IMR-90 (cell line): ENCODE results near the gene CYP39A1. TPM values are rescaled to one million over a fixed set of nuclear protein-coding genes. Genes with fewer than 3 reads are reported as not detected.

Source experiments
- ATAC-seq: fragments of 200-7000 bp; cut with Tn5 transposase; 2 replicates; pipeline ENCODE4 v1.9.1; 2020; ENCODE audit warnings: low read depth, mild to moderate bottlenecking, moderate library complexity
- BruUV-seq: library from RNA; stranded (reverse); fragments of 400-500 nt; replicated peaks from 2 replicates; lab custom pipeline; 2021; lab: Mats Ljungman, UMichigan
- CTCF ChIA-PET: fragments of 300-600 bp; formaldehyde crosslinking; extraction: SDS; loops from one replicate; lab custom pipeline; 2021; ENCODE audit warnings: antibody characterized with exemption; lab: Yijun Ruan, JAX
- POLR2A ChIA-PET: fragments of 300-600 bp; sonication (Branson Sonifier 250); formaldehyde crosslinking; loops from one replicate; lab custom pipeline; 2022; ENCODE audit warnings: antibody characterized with exemption; ENCODE audit not compliant: unreplicated experiment; lab: Charles Lee
- DNase-seq: peaks from one replicate; pipeline ENCODE4 v3.0.0; 2013
- H2AFZ ChIP-seq: replicated peaks from 2 replicates; pipeline ENCODE3; 2013; ENCODE audit warnings: low read length, mild to moderate bottlenecking; ENCODE audit not compliant: poor library complexity
- H2AK5ac ChIP-seq: 2 replicates; pipeline ENCODE4 v1.6.1; 2013; ENCODE audit warnings: low read depth, low read length, inconsistent platforms
- H2AK9ac ChIP-seq: replicated peaks from 2 replicates; pipeline ENCODE3; 2013; ENCODE audit warnings: mild to moderate bottlenecking, low read depth, low read length, moderate library complexity; ENCODE audit not compliant: poor library complexity
- H2BK120ac ChIP-seq: 2 replicates; pipeline ENCODE4 v1.6.1; 2013; ENCODE audit warnings: low read depth, low read length, inconsistent platforms
- H2BK15ac ChIP-seq: 3 replicates; pipeline ENCODE4 v1.6.1; 2013; ENCODE audit warnings: low read depth, low read length, inconsistent platforms
- H2BK20ac ChIP-seq: 2 replicates; pipeline ENCODE4 v1.6.1; 2013; ENCODE audit warnings: low read depth, mild to moderate bottlenecking, inconsistent platforms, low read length, moderate library complexity
- H2BK5ac ChIP-seq: 2 replicates; pipeline ENCODE4 v1.6.1; 2013; ENCODE audit warnings: mild to moderate bottlenecking, low read depth, low read length, inconsistent platforms; ENCODE audit not compliant: poor library complexity, severe bottlenecking
- H3K14ac ChIP-seq: replicated peaks from 2 replicates; pipeline ENCODE4 v1.6.1; 2013; ENCODE audit warnings: low read depth, low read length, inconsistent platforms
- H3K18ac ChIP-seq: 2 replicates; pipeline ENCODE4 v1.6.1; 2013; ENCODE audit warnings: low read depth, low read length, control low read depth
- H3K23ac ChIP-seq: 2 replicates; pipeline ENCODE4 v1.6.1; 2013; ENCODE audit warnings: low read depth, low read length, inconsistent platforms
- H3K27ac ChIP-seq: 2 replicates; pipeline ENCODE4 v1.5.1; 2013; ENCODE audit warnings: mild to moderate bottlenecking, control low read depth, low read length; ENCODE audit not compliant: insufficient read depth
- H3K27me3 ChIP-seq: 2 replicates; pipeline ENCODE4 v1.6.1; 2013; ENCODE audit warnings: low read length; ENCODE audit not compliant: control insufficient read depth, insufficient read depth
- H3K36me3 ChIP-seq: 2 replicates; pipeline ENCODE4 v1.6.1; 2013; ENCODE audit warnings: low read length, mixed read lengths; ENCODE audit not compliant: control insufficient read depth, insufficient read depth
- H3K4ac ChIP-seq: 2 replicates; pipeline ENCODE4 v1.6.1; 2013; ENCODE audit warnings: low read depth, low read length, inconsistent platforms
- H3K4me1 ChIP-seq: 2 replicates; pipeline ENCODE4 v1.6.1; 2013; ENCODE audit warnings: low read length, mixed read lengths; ENCODE audit not compliant: control insufficient read depth, insufficient read depth
- H3K4me2 ChIP-seq: 2 replicates; pipeline ENCODE4 v1.6.1; 2013; ENCODE audit warnings: low read depth, mild to moderate bottlenecking, control low read depth, low read length, moderate library complexity
- H3K4me3 ChIP-seq: 2 replicates; pipeline ENCODE4 v1.5.1; 2013; ENCODE audit warnings: low read depth, mild to moderate bottlenecking, control low read depth, low read length, moderate library complexity; ENCODE audit not compliant: insufficient read depth
- H3K56ac ChIP-seq: 2 replicates; pipeline ENCODE4 v1.6.1; 2013; ENCODE audit warnings: low read length, inconsistent platforms; ENCODE audit not compliant: insufficient read depth; ENCODE audit errors: extremely low read depth
- H3K79me1 ChIP-seq, 2 experiments: 2 replicates each; pipeline ENCODE4 v1.6.1; 2013; ENCODE audit warnings: low read length in 2 of 2, inconsistent platforms in 1 of 2, low read depth in 1 of 2
- H3K9ac ChIP-seq: 2 replicates; pipeline ENCODE4 v1.6.1; 2013; ENCODE audit warnings: low read depth, low read length, control low read depth
- H3K9me1 ChIP-seq: 2 replicates; pipeline ENCODE4 v1.6.1; 2013; ENCODE audit warnings: low read length, inconsistent platforms; ENCODE audit not compliant: insufficient read depth
- H3K9me3 ChIP-seq: 2 replicates; pipeline ENCODE4 v1.6.1; 2013; ENCODE audit warnings: low read length; ENCODE audit not compliant: control insufficient read depth, insufficient read depth
- H4K20me1 ChIP-seq: 2 replicates; pipeline ENCODE4 v1.6.1; 2013; ENCODE audit warnings: low read length, inconsistent platforms; ENCODE audit not compliant: insufficient read depth
- H4K5ac ChIP-seq: 2 replicates; pipeline ENCODE4 v1.6.1; 2013; ENCODE audit warnings: mild to moderate bottlenecking, low read depth, low read length, control low read depth
- H4K8ac ChIP-seq, 2 experiments: 2 replicates each; pipeline ENCODE4 v1.6.1; 2013; ENCODE audit warnings: low read depth in 2 of 2, low read length in 2 of 2, control low read depth in 1 of 2, inconsistent platforms in 1 of 2
- H4K91ac ChIP-seq: 2 replicates; pipeline ENCODE4 v1.6.1; 2013; ENCODE audit warnings: low read depth, low read length, inconsistent platforms; ENCODE audit not compliant: insufficient read depth
- ELK1 ChIP-seq: fragments of 150-350 bp; IDR thresholded peaks from 2 replicates; pipeline ENCODE4 v1.6.1; 2016; ENCODE audit warnings: low read depth, mild to moderate bottlenecking, low read length, moderate library complexity, borderline replicate concordance
- FOS ChIP-seq: fragments of 150-350 bp; IDR thresholded peaks from 2 replicates; pipeline ENCODE4 v1.6.1; 2016; ENCODE audit warnings: low read depth, low read length
- MAZ ChIP-seq: IDR thresholded peaks from 2 replicates; pipeline ENCODE4 v1.6.1; 2012; ENCODE audit warnings: low read depth, mild to moderate bottlenecking, low read length, improper control_type of control experiment, moderate library complexity, borderline replicate concordance
- MXI1 ChIP-seq: IDR thresholded peaks from 2 replicates; pipeline ENCODE4 v1.6.1; 2012; ENCODE audit warnings: low read depth, mild to moderate bottlenecking, low read length, moderate library complexity, borderline replicate concordance
- NFE2L2 ChIP-seq: fragments of 150-350 bp; IDR thresholded peaks from 2 replicates; pipeline ENCODE4 v1.6.1; 2016; ENCODE audit warnings: low read depth, mild to moderate bottlenecking, low read length
- RFX5 ChIP-seq: IDR thresholded peaks from 2 replicates; pipeline ENCODE4 v1.8.0; 2012; ENCODE audit warnings: low read depth, mild to moderate bottlenecking, low read length, moderate library complexity
- USF2 ChIP-seq: fragments of 150-350 bp; IDR thresholded peaks from 2 replicates; pipeline ENCODE4 v1.6.1; 2017; ENCODE audit warnings: mild to moderate bottlenecking, antibody characterized with exemption, low read length, low read depth
- WGBS, 2 experiments: methylation state at CpG; one replicate each; pipeline versions ENCODE4 v1.1.5 to v1.1.7; 2013; ENCODE audit warnings: missing lambda C conversion rate in 2 of 2; ENCODE audit not compliant: insufficient read length in 1 of 2; ENCODE audit errors: extremely low coverage in 2 of 2; 5-methylcytosine and 5-hydroxymethylcytosine counted together
- dilution Hi-C: fragments of 300-500 bp; cut with HindIII; formaldehyde crosslinking; loops from one replicate; pipeline ENCODE4 v1.14.3; 2018; ENCODE audit warnings: low sequenced_read_pairs; ENCODE audit not compliant: unreplicated experiment
- in situ Hi-C: fragments of 300-500 bp; cut with MboI; formaldehyde crosslinking; loops from 3 replicates; pipeline ENCODE4 v1.14.3; 2019; ENCODE audit warnings: low sequenced_read_pairs, inconsistent platforms, mixed read lengths
- intact Hi-C: fragments of 100-400 bp; cut with micrococcal nuclease; formaldehyde crosslinking; loops from 2 replicates; pipeline ENCODE4 v1.10.0; 2022
- polyA plus RNA-seq, 3 experiments: library from polyadenylated mRNA; depleted of rRNA; stranded (reverse); fragments of >200 nt; gene quantifications; 2 replicates each; pipeline ENCODE4 v1.2.3, GENCODE V29; 2012; ENCODE audit warnings: low replicate concordance in 1 of 3
- total RNA-seq: library from RNA; depleted of rRNA; stranded (reverse); fragments of >200 nt; gene quantifications from 2 replicates; pipeline ENCODE4 v1.2.3, GENCODE V29; 2012

CYP39A1 gene
- total and polyA plus RNA-seq, 2 of the 4 experiments (the other 2 are of a cell fraction), result 0.03 TPM; not detected in 1

GRCh38 chr6:46690141-46690755 is 37.6 kb upstream of the CYP39A1 start:
- H2AFZ ChIP-seq, result no peak overlapping the region
- H2AK9ac ChIP-seq, result no peak overlapping the region
- H2BK20ac ChIP-seq, result no peak overlapping the region
- no peak overlapping the region for H2BK120ac ChIP-seq
- no peak for ATAC-seq
- no peak overlapping the region for H4K91ac ChIP-seq
- H3K36me3 ChIP-seq, result no peaks in the 10 kb centered on the region
- BruUV-seq, result no TSS peak
- H3K23ac ChIP-seq, result no peak overlapping the region
- H3K4me2 ChIP-seq, result no peak overlapping the region
- DNase-seq, result no peak
- no peaks in the 10 kb centered on the region for H3K9me3 ChIP-seq
- H3K14ac ChIP-seq, result no peak overlapping the region
- no peak overlapping the region for H4K8ac ChIP-seq
- no peak overlapping the region for H3K27ac ChIP-seq
- H3K9ac ChIP-seq, result no peak overlapping the region
- dilution Hi-C loops (no loop called here), in situ Hi-C loops (no loop called here), intact Hi-C loops (no loop called here)
- H3K4me3 ChIP-seq, result no peak overlapping the region
- ChIA-PET CTCF (no interaction called here), POLR2A (no interaction called here)
- H3K4me1 ChIP-seq, result no peaks in the 10 kb centered on the region
- H3K79me1 ChIP-seq, result no peaks in the 10 kb centered on the region
- no peaks in the 10 kb centered on the region for H3K9me1 ChIP-seq
- H3K27me3 ChIP-seq, result no peaks in the 10 kb centered on the region
- no peak overlapping the region for H2AK5ac ChIP-seq
- H2BK5ac ChIP-seq, result no peak overlapping the region
- no peak overlapping the region for H3K4ac ChIP-seq
- TF ChIP-seq RFX5 (no peak), NFE2L2 (no peak), ELK1 (no peak), FOS (no peak), USF2 (no peak), MXI1 (no peak), MAZ (no peak)
- WGBS, 2 experiments, result no CpG with 5 or more reads among the region's 2 CpGs
- no peak overlapping the region for H3K18ac ChIP-seq
- H3K56ac ChIP-seq, result no peak overlapping the region
- H4K20me1 ChIP-seq, result no peaks in the 10 kb centered on the region
- H2BK15ac ChIP-seq, result no peak overlapping the region
- H4K5ac ChIP-seq, result no peak overlapping the region
